HG03108 (cell line): ENCODE results near the gene TENT4A.
"Not testable (repeated sequence)": the region's sequence is repeated elsewhere in the genome, so short reads cannot be mapped to it uniquely, and the experiment has no call there.

Experiments used
- ATAC-seq: cut with Tn5 transposase; IDR thresholded peaks from one replicate; pipeline ENCODE4 v1.9.1; 2021; ENCODE audit warnings: moderate library complexity; ENCODE audit not compliant: unreplicated experiment

TENT4A gene

GRCh38 chr5:6768590-6769230, 55.5 kb downstream of the TENT4A start:
- ATAC-seq = no peak

GRCh38 chr5:6770826-6771607, 57.8 kb downstream of the TENT4A start:
- no peak for ATAC-seq

- ATAC-seq = no peak
These were observed 59.7 kb downstream of the TENT4A start for GRCh38 chr5:6772886-6773285.

- no peak for ATAC-seq
These were observed 60.3 kb downstream of the TENT4A start for GRCh38 chr5:6773342-6774035.

- ATAC-seq = not testable (repeated sequence)
These were observed 61.0 kb downstream of the TENT4A start for GRCh38 chr5:6774207-6774606.

GRCh38 chr5:6774721-6775204, 61.5 kb downstream of the TENT4A start:
- ATAC-seq = no peak

- no peak for ATAC-seq
These were observed 62.3 kb downstream of the TENT4A start for GRCh38 chr5:6775571-6775970.

- ATAC-seq = no peak
These were observed 67.7 kb downstream of the TENT4A start for GRCh38 chr5:6780802-6781391.

- ATAC-seq = no peak
These were observed 68.5 kb downstream of the TENT4A start for GRCh38 chr5:6781716-6782115.

- ATAC-seq = no peak
These were observed 70.6 kb downstream of the TENT4A start for GRCh38 chr5:6783787-6784186.

GRCh38 chr5:6784481-6784880, 71.2 kb downstream of the TENT4A start:
- ATAC-seq = no peak

GRCh38 chr5:6785161-6785860, 72.1 kb downstream of the TENT4A start:
- no peak for ATAC-seq

GRCh38 chr5:6785861-6786180, 72.6 kb downstream of the TENT4A start:
- no peak for ATAC-seq

- ATAC-seq = no peak
These were observed 73.7 kb downstream of the TENT4A start for GRCh38 chr5:6786786-6787495.

- ATAC-seq = no peak
These were observed 74.7 kb downstream of the TENT4A start for GRCh38 chr5:6787941-6788340.

GRCh38 chr5:6788439-6788838, 75.2 kb downstream of the TENT4A start:
- no peak for ATAC-seq

GRCh38 chr5:6788956-6789649, 75.9 kb downstream of the TENT4A start:
- ATAC-seq = no peak

GRCh38 chr5:6790346-6790865, 77.2 kb downstream of the TENT4A start:
- ATAC-seq = no peak

- no peak for ATAC-seq
These were observed 77.8 kb downstream of the TENT4A start for GRCh38 chr5:6791031-6791430.
